NCI-H146 (cell line): ENCODE results near the gene FAM162A.

Experiments
- DNase-seq: peaks from one replicate; lab custom pipeline; 2025; lab: John Stamatoyannopoulos, UW

Gene FAM162A

GRCh38 chr3:122387709-122388108 lies 3.7 kb downstream of the FAM162A start:
- no peak for DNase-seq

GRCh38 chr3:122389197-122389596 lies 5.2 kb downstream of the FAM162A start:
- DNase-seq, result no peak

- no peak for DNase-seq
These were observed 5.9 kb downstream of the FAM162A start for GRCh38 chr3:122389892-122390291.

- DNase-seq, result no peak
These were observed 6.7 kb downstream of the FAM162A start for GRCh38 chr3:122390665-122391064.

- peak; percentile 38 for DNase-seq
These were observed 7.9 kb downstream of the FAM162A start for GRCh38 chr3:122391681-122392446.

GRCh38 chr3:122392868-122393844 lies 9.2 kb downstream of the FAM162A start:
- DNase-seq, result peak; percentile 66

- no peak for DNase-seq
These were observed 10.2 kb downstream of the FAM162A start for GRCh38 chr3:122394173-122394572.

- no peak for DNase-seq
These were observed 11.6 kb downstream of the FAM162A start for GRCh38 chr3:122395582-122395981.

- DNase-seq, result no peak
These were observed 12.5 kb downstream of the FAM162A start for GRCh38 chr3:122396511-122396910.

- DNase-seq, result no peak
These were observed 13.2 kb downstream of the FAM162A start for GRCh38 chr3:122397201-122397600.

- DNase-seq, result no peak
These were observed 14.9 kb downstream of the FAM162A start for GRCh38 chr3:122398920-122399319.

GRCh38 chr3:122403489-122403888 lies 19.5 kb downstream of the FAM162A start:
- no peak for DNase-seq

GRCh38 chr3:122405015-122405414 lies 21.0 kb downstream of the FAM162A start:
- no peak for DNase-seq

GRCh38 chr3:122406198-122406597 lies 22.2 kb downstream of the FAM162A start:
- no peak for DNase-seq

- no peak for DNase-seq
These were observed 24.0 kb downstream of the FAM162A start for GRCh38 chr3:122407946-122408345.

GRCh38 chr3:122409446-122409845 lies 25.5 kb downstream of the FAM162A start:
- DNase-seq, result no peak

- DNase-seq, result no peak
These were observed 26.1 kb downstream of the FAM162A start for GRCh38 chr3:122410111-122410510.

GRCh38 chr3:122410639-122411038 lies 26.7 kb downstream of the FAM162A start:
- DNase-seq, result no peak

- DNase-seq, result no peak
These were observed 30.4 kb downstream of the FAM162A start for GRCh38 chr3:122414391-122414790.

- no peak for DNase-seq
These were observed 31.2 kb downstream of the FAM162A start for GRCh38 chr3:122415104-122415744.

GRCh38 chr3:122415762-122416654 lies 32.0 kb downstream of the FAM162A start, which contains the start of gene WDR5B:
TSS of gene WDR5B (minus strand) at chr3:122416062. CDS start at chr3:122415528, 534 bp downstream.
- no peak for DNase-seq
